H7 (cell line): ENCODE data around the gene ANKRD37. TPM values are rescaled to one million over a fixed set of nuclear protein-coding genes. Genes with fewer than 3 reads are reported as not detected.

Experiments used
- DNase-seq: peaks from one replicate; pipeline ENCODE4 v3.0.0; 2012
- H3K27me3 ChIP-seq: 2 replicates; pipeline ENCODE4 v1.6.0; 2011; ENCODE audit warnings: mild to moderate bottlenecking, low read length; ENCODE audit not compliant: control insufficient read depth, insufficient read depth
- H3K36me3 ChIP-seq: replicated peaks from 2 replicates; pipeline ENCODE4 v1.5.1; 2011; ENCODE audit warnings: low read length; ENCODE audit not compliant: control insufficient read depth, insufficient read depth
- H3K4me3 ChIP-seq: 2 replicates; pipeline ENCODE4 v1.5.1; 2011; ENCODE audit warnings: low read depth, mild to moderate bottlenecking, control low read depth, low read length, moderate library complexity; ENCODE audit not compliant: insufficient read depth
- total RNA-seq: library from RNA; depleted of rRNA; stranded (reverse); fragments of >200 nt; shearing (Covaris generic); gene quantifications from 2 replicates; pipeline ENCODE4 v1.2.3, GENCODE V29; 2014; rRNA removed

ANKRD37 gene
- total RNA-seq, 1 experiment from 2014 or later: 0.24 TPM

GRCh38 chr4:185421366-185422124, 24.9 kb downstream of the ANKRD37 start:
- Histone ChIP-seq H3K27me3 (no peaks in the 10 kb centered on the region), H3K4me3 (no peak overlapping the region), H3K36me3 (no peaks in the 10 kb centered on the region)
- DNase-seq: no peak

GRCh38 chr4:185424905-185425646, 28.4 kb downstream of the ANKRD37 start:
- Histone ChIP-seq H3K27me3 (no peaks in the 10 kb centered on the region), H3K4me3 (peak overlapping the region; percentile 85), H3K36me3 (no peaks in the 10 kb centered on the region)
- DNase-seq: peak; percentile 8

GRCh38 chr4:185425647-185426352, 29.2 kb downstream of the ANKRD37 start, which contains the start of gene UFSP2:
Gene UFSP2 (minus strand): TSS chr4:185425964. CDS start chr4:185425868, 96 bp downstream.
- Histone ChIP-seq H3K36me3 (no peaks in the 10 kb centered on the region), H3K27me3 (no peaks in the 10 kb centered on the region)
- DNase-seq: peak; percentile 92

GRCh38 chr4:185426960-185427688, 30.5 kb downstream of the ANKRD37 start:
- Histone ChIP-seq H3K4me3 (no peak overlapping the region), H3K27me3 (no peaks in the 10 kb centered on the region), H3K36me3 (no peaks in the 10 kb centered on the region)
- DNase-seq: peak; percentile 19

More at GRCh38 chr4:185425647-185426352, 29.2 kb downstream of the ANKRD37 start, which contains the start of gene UFSP2:
- peak within 1 kb of the TSS; percentile 85 for H3K4me3 ChIP-seq

GRCh38 chr4:185429660-185430059, 33.0 kb downstream of the ANKRD37 start:
- no peaks in the 10 kb centered on the region for H3K27me3 ChIP-seq
- H3K4me3 ChIP-seq: no peak overlapping the region
- DNase-seq: no peak
- H3K36me3 ChIP-seq: no peaks in the 10 kb centered on the region

- Histone ChIP-seq H3K4me3 (no peak overlapping the region), H3K36me3 (no peaks in the 10 kb centered on the region)
Measured at GRCh38 chr4:185435466-185435865, 38.8 kb downstream of the ANKRD37 start.

GRCh38 chr4:185437809-185438208, 41.2 kb downstream of the ANKRD37 start:
- Histone ChIP-seq H3K27me3 (no peaks in the 10 kb centered on the region), H3K4me3 (no peak overlapping the region), H3K36me3 (no peaks in the 10 kb centered on the region)
- DNase-seq: no peak

More at GRCh38 chr4:185435466-185435865, 38.8 kb downstream of the ANKRD37 start:
- no peaks in the 10 kb centered on the region for H3K27me3 ChIP-seq
- DNase-seq: no peak

- DNase-seq: no peak
- no peaks in the 10 kb centered on the region for H3K36me3 ChIP-seq
- H3K27me3 ChIP-seq: no peaks in the 10 kb centered on the region
- H3K4me3 ChIP-seq: no peak overlapping the region
Measured at GRCh38 chr4:185441479-185441878, 44.8 kb downstream of the ANKRD37 start.

GRCh38 chr4:185445209-185445608, 48.6 kb downstream of the ANKRD37 start:
- Histone ChIP-seq H3K36me3 (no peaks in the 10 kb centered on the region), H3K27me3 (no peaks in the 10 kb centered on the region), H3K4me3 (no peak overlapping the region)
- no peak for DNase-seq

Other genes with a start within 250 kb of the ANKRD37 start
- 24.0 and 35.8 TPM in 2 replicates for gene CFAP97, start 192.8 kb upstream of the ANKRD37 start, total RNA-seq
- 17.2 and 22.5 TPM in 2 replicates for gene SNX25, start 187.2 kb upstream of the ANKRD37 start, total RNA-seq
- gene LRP2BP, start 917 bp upstream of the ANKRD37 start, total RNA-seq: 0.21 and 0.26 TPM in 2 replicates
- gene UFSP2, start 29.1 kb downstream of the ANKRD37 start, total RNA-seq: 26.1 and 31.8 TPM in 2 replicates
- gene CCDC110, start 74.9 kb downstream of the ANKRD37 start, total RNA-seq: 0.22 and 0.28 TPM in 2 replicates
- 2.7 and 7.0 TPM in 2 replicates for gene PDLIM3, start 138.7 kb downstream of the ANKRD37 start, total RNA-seq